Prostate gland (tissue), 2 donors: Measurements from ENCODE around the gene RYR1.

Source experiments
- POLR2A ChIP-seq: fragments of 450-650 bp; IDR thresholded peaks from one replicate; pipeline ENCODE4 v1.6.1; 2016; ENCODE audit warnings: antibody characterized with exemption, mild to moderate bottlenecking
- POLR2AphosphoS5 ChIP-seq: sonication (generic); formaldehyde crosslinking; IDR thresholded peaks from one replicate; pipeline ENCODE4 v1.6.1; 2017; ENCODE audit warnings: antibody characterized with exemption
- TF ChIP-seq, protein P1 (sequence below), 4 experiments: fragments of 200-600 bp in 2 of 4; fragments of 450-650 bp in 2 of 4; sonication (generic) in 2 of 4; IDR thresholded peaks; 1 replicate in 3 of 4; 2 replicates in 1 of 4; pipeline ENCODE4 v1.5.1; 2016 to 2019; ENCODE audit warnings: antibody characterized with exemption in 4 of 4, mild to moderate bottlenecking in 2 of 4, moderate library complexity in 2 of 4

- TF ChIP-seq, protein P1, sequence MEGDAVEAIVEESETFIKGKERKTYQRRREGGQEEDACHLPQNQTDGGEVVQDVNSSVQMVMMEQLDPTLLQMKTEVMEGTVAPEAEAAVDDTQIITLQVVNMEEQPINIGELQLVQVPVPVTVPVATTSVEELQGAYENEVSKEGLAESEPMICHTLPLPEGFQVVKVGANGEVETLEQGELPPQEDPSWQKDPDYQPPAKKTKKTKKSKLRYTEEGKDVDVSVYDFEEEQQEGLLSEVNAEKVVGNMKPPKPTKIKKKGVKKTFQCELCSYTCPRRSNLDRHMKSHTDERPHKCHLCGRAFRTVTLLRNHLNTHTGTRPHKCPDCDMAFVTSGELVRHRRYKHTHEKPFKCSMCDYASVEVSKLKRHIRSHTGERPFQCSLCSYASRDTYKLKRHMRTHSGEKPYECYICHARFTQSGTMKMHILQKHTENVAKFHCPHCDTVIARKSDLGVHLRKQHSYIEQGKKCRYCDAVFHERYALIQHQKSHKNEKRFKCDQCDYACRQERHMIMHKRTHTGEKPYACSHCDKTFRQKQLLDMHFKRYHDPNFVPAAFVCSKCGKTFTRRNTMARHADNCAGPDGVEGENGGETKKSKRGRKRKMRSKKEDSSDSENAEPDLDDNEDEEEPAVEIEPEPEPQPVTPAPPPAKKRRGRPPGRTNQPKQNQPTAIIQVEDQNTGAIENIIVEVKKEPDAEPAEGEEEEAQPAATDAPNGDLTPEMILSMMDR (IDR thresholded peaks at IDR 0.05) = no peak
- TF ChIP-seq POLR2A = no peak
- no peak for TF ChIP-seq POLR2AphosphoS5
These were observed 35.7 kb downstream of the RYR1 start for GRCh38 chr19:38469151-38469550.
